OCI-LY1 (cell line): ENCODE measurements around the gene BMX.

Experiments used
- EZH2 ChIP-seq: fragments of 200-600 bp; sonication (generic), shearing (Covaris generic); IDR thresholded peaks from 2 replicates; pipeline ENCODE4 v1.8.0; 2017; ENCODE audit warnings: borderline replicate concordance, mixed run types, mild to moderate bottlenecking, antibody characterized with exemption, low read length, moderate library complexity, mixed read lengths
- TF ChIP-seq, protein P1 (sequence below): fragments of 200-600 bp; sonication (generic), shearing (Covaris generic); IDR thresholded peaks from 2 replicates; pipeline ENCODE4 v1.5.1; 2017; ENCODE audit warnings: mild to moderate bottlenecking, antibody characterized with exemption, low read length, moderate library complexity, mixed read lengths

DNA sequence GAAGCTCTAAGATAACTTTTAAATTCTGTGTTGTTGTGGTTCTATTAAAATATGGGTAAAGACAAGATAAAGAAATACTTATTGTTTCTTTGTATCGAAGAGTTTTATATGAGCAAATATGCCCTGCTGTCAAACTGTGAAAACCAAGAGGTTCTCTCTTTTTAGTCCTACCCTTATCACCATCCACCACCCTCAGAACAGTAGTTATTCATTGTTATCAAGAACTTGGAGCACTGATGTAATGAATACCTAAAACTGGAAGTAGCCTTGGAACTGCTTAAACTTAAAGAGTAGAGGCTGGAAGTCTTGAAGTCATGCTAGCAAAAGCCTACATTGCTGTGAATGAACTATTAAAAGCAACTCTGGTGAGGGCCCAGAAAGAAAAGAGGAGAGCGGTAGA, 16.7 kb upstream of the BMX start:
- TF ChIP-seq, protein P1, sequence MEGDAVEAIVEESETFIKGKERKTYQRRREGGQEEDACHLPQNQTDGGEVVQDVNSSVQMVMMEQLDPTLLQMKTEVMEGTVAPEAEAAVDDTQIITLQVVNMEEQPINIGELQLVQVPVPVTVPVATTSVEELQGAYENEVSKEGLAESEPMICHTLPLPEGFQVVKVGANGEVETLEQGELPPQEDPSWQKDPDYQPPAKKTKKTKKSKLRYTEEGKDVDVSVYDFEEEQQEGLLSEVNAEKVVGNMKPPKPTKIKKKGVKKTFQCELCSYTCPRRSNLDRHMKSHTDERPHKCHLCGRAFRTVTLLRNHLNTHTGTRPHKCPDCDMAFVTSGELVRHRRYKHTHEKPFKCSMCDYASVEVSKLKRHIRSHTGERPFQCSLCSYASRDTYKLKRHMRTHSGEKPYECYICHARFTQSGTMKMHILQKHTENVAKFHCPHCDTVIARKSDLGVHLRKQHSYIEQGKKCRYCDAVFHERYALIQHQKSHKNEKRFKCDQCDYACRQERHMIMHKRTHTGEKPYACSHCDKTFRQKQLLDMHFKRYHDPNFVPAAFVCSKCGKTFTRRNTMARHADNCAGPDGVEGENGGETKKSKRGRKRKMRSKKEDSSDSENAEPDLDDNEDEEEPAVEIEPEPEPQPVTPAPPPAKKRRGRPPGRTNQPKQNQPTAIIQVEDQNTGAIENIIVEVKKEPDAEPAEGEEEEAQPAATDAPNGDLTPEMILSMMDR = no peak
- TF ChIP-seq EZH2 = no peak
